GM12878 (cell line): ENCODE data around the gene HNRNPH3. TPM values are rescaled to one million over a fixed set of nuclear protein-coding genes. Genes with fewer than 3 reads are reported as not detected.
A peak's percentile ranks its signal among the peaks of the same experiment; 100 is the strongest.

ENCODE experiments used
- ATAC-seq: fragments of 200-7000 bp; cut with Tn5 transposase; 3 replicates; pipeline ENCODE4 v1.9.1; 2020; ENCODE audit warnings: mild to moderate bottlenecking, moderate library complexity
- BruUV-seq: library from RNA; stranded (reverse); fragments of 400-500 nt; replicated peaks from 2 replicates; lab custom pipeline; 2021; lab: Mats Ljungman, UMichigan
- CTCF ChIA-PET: fragments of 300-600 bp; sonication (Branson Sonifier 250); formaldehyde crosslinking; extraction: SDS; loops from one replicate; lab custom pipeline; 2021; ENCODE audit warnings: inconsistent platforms; lab: Yijun Ruan, JAX
- POLR2A ChIA-PET: fragments of 350-600 bp; formaldehyde crosslinking; extraction: SDS; loops from one replicate; lab custom pipeline; 2021; ENCODE audit warnings: inconsistent platforms; lab: Charles Lee
- RAD21 ChIA-PET: fragments of 300-600 bp; sonication (Branson Sonifier 250); formaldehyde crosslinking; loops from one replicate; lab custom pipeline; 2023; ENCODE audit warnings: antibody characterized with exemption; ENCODE audit not compliant: unreplicated experiment; lab: Charles Lee
- SMC1A ChIA-PET: fragments of 300-600 bp; sonication (Branson Sonifier 250); formaldehyde crosslinking; loops from one replicate; lab custom pipeline; 2023; ENCODE audit not compliant: unreplicated experiment, uncharacterized antibody; lab: Charles Lee
- DNase-seq: peaks from one replicate; pipeline ENCODE4 v3.0.0-alpha.2; 2011; ENCODE audit warnings: low read depth, low spot score
- FAIRE-seq: peaks from 3 replicates; lab custom pipeline; 2011; peaks lifted over from hg19 to GRCh38; lab: Jason Lieb, UNC
- H2AFZ ChIP-seq: 2 replicates; pipeline ENCODE4 v1.6.0; 2011; ENCODE audit warnings: low read depth, low read length, control low read depth; ENCODE audit not compliant: control insufficient read depth
- H3K27ac ChIP-seq: 2 replicates; pipeline ENCODE4 v1.5.1; 2011; ENCODE audit warnings: control low read depth; ENCODE audit not compliant: control insufficient read depth, insufficient read depth
- H3K27me3 ChIP-seq, 2 experiments: replicated peaks in 1 of 2; 2 replicates each; pipeline versions ENCODE4 v1.6.0 to v1.6.1; 2011; ENCODE audit warnings: low read length in 1 of 2; ENCODE audit not compliant: control insufficient read depth in 2 of 2, insufficient read depth in 2 of 2
- H3K36me3 ChIP-seq, 2 experiments: 2 replicates each; pipeline ENCODE4 v1.5.1; 2011; ENCODE audit warnings: low read length in 1 of 2; ENCODE audit not compliant: control insufficient read depth in 2 of 2, insufficient read depth in 2 of 2
- H3K4me1 ChIP-seq: 2 replicates; pipeline ENCODE4 v1.6.1; 2011; ENCODE audit warnings: mild to moderate bottlenecking, low read length, moderate library complexity, mixed read lengths; ENCODE audit not compliant: control insufficient read depth, insufficient read depth
- H3K4me2 ChIP-seq: 2 replicates; pipeline ENCODE4 v1.6.0; 2011; ENCODE audit warnings: control low read depth; ENCODE audit not compliant: control insufficient read depth, insufficient read depth
- H3K4me3 ChIP-seq: fragments of 200-600 bp; sonication (generic); 2 replicates; pipeline ENCODE4 v1.5.1; 2016
- H3K79me2 ChIP-seq: 2 replicates; pipeline ENCODE4 v1.6.0; 2011; ENCODE audit warnings: low read length; ENCODE audit not compliant: control insufficient read depth, insufficient read depth
- H3K9ac ChIP-seq: 2 replicates; pipeline ENCODE4 v1.8.0; 2011; ENCODE audit warnings: low read length, control low read depth, mixed read lengths; ENCODE audit not compliant: control insufficient read depth, insufficient read depth
- H3K9me3 ChIP-seq: replicated peaks from 3 replicates; pipeline ENCODE4 v1.5.1; 2011; ENCODE audit warnings: mild to moderate bottlenecking, low read length; ENCODE audit not compliant: control insufficient read depth, insufficient read depth
- H4K20me1 ChIP-seq: 2 replicates; pipeline ENCODE4 v1.6.0; 2011; ENCODE audit not compliant: control insufficient read depth, insufficient read depth
- KDM1A ChIP-seq: fragments of 200-600 bp; sonication (generic); IDR thresholded peaks from 2 replicates; pipeline ENCODE4 v1.6.1; 2016; ENCODE audit warnings: borderline replicate concordance
- NBN ChIP-seq: fragments of 450-650 bp; IDR thresholded peaks from 2 replicates; pipeline ENCODE4 v1.6.1; 2016
- NFYA ChIP-seq: IDR thresholded peaks from 2 replicates; pipeline ENCODE4 v1.6.1; 2011; ENCODE audit warnings: low read depth, mild to moderate bottlenecking, low read length, improper control_type of control experiment, borderline replicate concordance
- SREBF1 ChIP-seq: IDR thresholded peaks from 2 replicates; pipeline ENCODE4 v1.6.1; 2012; ENCODE audit warnings: mild to moderate bottlenecking, low read length
- WGBS: methylation state at CpG from one replicate; pipeline ENCODE4 v1.1.6; 2016; ENCODE audit warnings: low lambda C conversion rate; ENCODE audit not compliant: insufficient replicate concordance, insufficient coverage; ENCODE audit errors: missing lambda C conversion rate; 5-methylcytosine and 5-hydroxymethylcytosine counted together
- in situ Hi-C: fragments of 300-500 bp; cut with MboI; formaldehyde crosslinking; loops from 9 replicates; pipeline ENCODE4 v1.14.3; 2018; ENCODE audit warnings: mixed read lengths
- intact Hi-C: fragments of 100-400 bp; cut with micrococcal nuclease; formaldehyde crosslinking; loops from one replicate; pipeline ENCODE4 v1.14.2; 2022; ENCODE audit not compliant: unreplicated experiment
- polyA plus RNA-seq, 11 experiments: library from polyadenylated mRNA; depleted of rRNA in 4 of 11; unstranded in 6 of 11; stranded (reverse) in 5 of 11; fragments of >200 nt; fragmentation: Nextera tagmentation in 4 of 11; fragmentation: Illumina TruSeq in 1 of 11; extraction: Ambion mirVana in 4 of 11; extraction: Trizol in 1 of 11; gene quantifications; 1 replicate in 1 of 11; 2 replicates in 10 of 11; pipeline versions ENCODE4 v1.2.1 to v1.2.3, GENCODE V29; 2011 to 2016; ENCODE audit warnings: inconsistent platforms in 2 of 11, missing spikeins in 2 of 11, low read depth in 1 of 11
- total RNA-seq, 4 experiments: library from RNA; depleted of rRNA in 3 of 4; stranded (reverse); fragments of >200 nt in 3 of 4; fragmentation: Illumina TruSeq in 1 of 4; extraction: Trizol in 1 of 4; gene quantifications; 2 replicates each; pipeline versions ENCODE4 v1.2.1 to v1.2.3, GENCODE V29; 2013 to 2021
- TF ChIP-seq, protein P1 (sequence below): fragments of 450-650 bp; IDR thresholded peaks from 2 replicates; pipeline ENCODE4 v1.6.1; 2017; ENCODE audit warnings: antibody characterized with exemption, mild to moderate bottlenecking, moderate library complexity
- TF ChIP-seq, protein P2 (sequence below): fragments of 450-650 bp; IDR thresholded peaks from 2 replicates; pipeline ENCODE4 v1.6.1; 2016; ENCODE audit warnings: mild to moderate bottlenecking

Gene HNRNPH3
- total and polyA plus RNA-seq, 10 of the 15 experiments (the other 5 are each of a cell fraction or from before 2014, with no cell fraction given) = 20.1 to 292 (median 121) TPM

DNA sequence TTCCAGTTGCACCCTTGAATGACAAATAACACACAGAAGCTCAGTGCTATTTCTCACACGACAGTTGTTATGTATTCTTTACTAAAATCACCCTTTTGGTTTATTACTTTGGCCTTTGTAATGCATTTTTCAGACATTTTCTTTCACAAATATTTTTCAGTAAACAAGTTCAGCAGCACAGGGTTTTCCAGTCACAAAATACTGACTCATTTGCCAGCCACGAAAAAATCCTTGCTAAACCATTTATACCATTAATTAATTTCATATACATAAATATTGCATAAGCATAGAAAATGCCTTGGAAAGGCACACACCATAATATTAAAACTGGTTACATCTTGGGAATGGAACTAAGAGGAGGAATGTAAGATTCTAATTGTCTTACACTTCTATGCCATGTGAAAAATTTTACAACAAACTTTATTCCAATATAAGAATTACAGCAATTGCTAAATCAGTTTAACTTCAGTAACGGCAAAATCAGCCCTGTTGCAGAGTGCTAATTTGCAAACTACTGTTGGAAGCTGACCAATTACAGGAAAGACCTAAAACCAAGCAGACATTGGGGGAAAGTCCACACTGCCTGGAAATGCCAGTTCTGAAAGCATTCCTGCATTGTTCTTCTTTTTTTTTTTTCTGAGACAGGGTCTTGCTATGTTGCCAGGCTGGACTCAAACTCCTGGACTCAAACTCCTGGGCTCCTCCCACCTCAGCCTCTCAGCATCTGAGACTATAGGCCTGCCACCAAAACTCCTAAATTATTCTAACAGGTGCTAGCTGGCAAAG lies 32.4 kb downstream of the HNRNPH3 start (continued):
- TF ChIP-seq NFYA (no peak), KDM1A (no peak), NBN (no peak)
- TF ChIP-seq, protein P1, sequence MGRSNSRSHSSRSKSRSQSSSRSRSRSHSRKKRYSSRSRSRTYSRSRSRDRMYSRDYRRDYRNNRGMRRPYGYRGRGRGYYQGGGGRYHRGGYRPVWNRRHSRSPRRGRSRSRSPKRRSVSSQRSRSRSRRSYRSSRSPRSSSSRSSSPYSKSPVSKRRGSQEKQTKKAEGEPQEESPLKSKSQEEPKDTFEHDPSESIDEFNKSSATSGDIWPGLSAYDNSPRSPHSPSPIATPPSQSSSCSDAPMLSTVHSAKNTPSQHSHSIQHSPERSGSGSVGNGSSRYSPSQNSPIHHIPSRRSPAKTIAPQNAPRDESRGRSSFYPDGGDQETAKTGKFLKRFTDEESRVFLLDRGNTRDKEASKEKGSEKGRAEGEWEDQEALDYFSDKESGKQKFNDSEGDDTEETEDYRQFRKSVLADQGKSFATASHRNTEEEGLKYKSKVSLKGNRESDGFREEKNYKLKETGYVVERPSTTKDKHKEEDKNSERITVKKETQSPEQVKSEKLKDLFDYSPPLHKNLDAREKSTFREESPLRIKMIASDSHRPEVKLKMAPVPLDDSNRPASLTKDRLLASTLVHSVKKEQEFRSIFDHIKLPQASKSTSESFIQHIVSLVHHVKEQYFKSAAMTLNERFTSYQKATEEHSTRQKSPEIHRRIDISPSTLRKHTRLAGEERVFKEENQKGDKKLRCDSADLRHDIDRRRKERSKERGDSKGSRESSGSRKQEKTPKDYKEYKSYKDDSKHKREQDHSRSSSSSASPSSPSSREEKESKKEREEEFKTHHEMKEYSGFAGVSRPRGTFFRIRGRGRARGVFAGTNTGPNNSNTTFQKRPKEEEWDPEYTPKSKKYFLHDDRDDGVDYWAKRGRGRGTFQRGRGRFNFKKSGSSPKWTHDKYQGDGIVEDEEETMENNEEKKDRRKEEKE = no peak

DNA sequence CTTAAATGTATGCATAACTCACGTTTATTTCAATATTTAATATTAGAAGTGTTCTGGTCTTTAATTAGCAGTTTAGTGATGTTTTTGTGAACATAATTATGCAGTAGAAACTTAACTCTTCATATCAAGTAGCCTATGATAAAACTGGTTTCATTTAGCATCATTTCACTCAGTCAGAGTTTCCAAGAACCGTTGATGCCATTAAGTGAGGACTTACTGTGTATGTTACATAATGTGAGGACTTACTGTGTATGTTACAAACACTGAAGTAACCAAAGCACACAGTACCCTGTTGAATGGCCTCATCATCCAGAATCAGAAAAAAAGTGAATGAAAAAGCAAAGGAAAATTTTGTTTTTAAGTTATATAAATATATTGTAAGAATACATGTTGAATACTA lies 33.7 kb downstream of the HNRNPH3 start:
- BruUV-seq = no TSS peak
- POLR2A ChIA-PET = no interaction called here

More for the DNA sequence above, 33.7 kb downstream of the HNRNPH3 start:
- Histone ChIP-seq H3K4me1 (no peaks in the 10 kb centered on the region), H2AFZ (no peak overlapping the region), H3K9ac (no peak overlapping the region), H3K36me3 (peaks cover 0 to 3% of the 10 kb centered on the region in 2 experiments; a peak in 1 of 4 replicates), H3K79me2 (no peaks in the 10 kb centered on the region), H3K4me3 (no peak overlapping the region), H3K4me2 (no peak overlapping the region), H3K27me3 (no peaks in the 10 kb centered on the region), H3K27ac (no peak overlapping the region), H3K9me3 (no peaks in the 10 kb centered on the region), H4K20me1 (no peaks in the 10 kb centered on the region)
- no peak for TF ChIP-seq SREBF1
- TF ChIP-seq, protein P2, sequence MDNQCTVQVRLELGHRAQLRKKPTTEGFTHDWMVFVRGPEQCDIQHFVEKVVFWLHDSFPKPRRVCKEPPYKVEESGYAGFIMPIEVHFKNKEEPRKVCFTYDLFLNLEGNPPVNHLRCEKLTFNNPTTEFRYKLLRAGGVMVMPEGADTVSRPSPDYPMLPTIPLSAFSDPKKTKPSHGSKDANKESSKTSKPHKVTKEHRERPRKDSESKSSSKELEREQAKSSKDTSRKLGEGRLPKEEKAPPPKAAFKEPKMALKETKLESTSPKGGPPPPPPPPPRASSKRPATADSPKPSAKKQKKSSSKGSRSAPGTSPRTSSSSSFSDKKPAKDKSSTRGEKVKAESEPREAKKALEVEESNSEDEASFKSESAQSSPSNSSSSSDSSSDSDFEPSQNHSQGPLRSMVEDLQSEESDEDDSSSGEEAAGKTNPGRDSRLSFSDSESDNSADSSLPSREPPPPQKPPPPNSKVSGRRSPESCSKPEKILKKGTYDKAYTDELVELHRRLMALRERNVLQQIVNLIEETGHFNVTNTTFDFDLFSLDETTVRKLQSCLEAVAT = no peak
- 13% methylated on average over 2 of the region's 2 CpGs for WGBS
- no peak for DNase-seq
- RAD21 ChIA-PET = no interaction called here
- peak; percentile 23; the same call in 1 of the 3 replicates for ATAC-seq
- CTCF ChIA-PET = interaction anchor here (1.4 kb wide), 1 partner anchor 153 kb away, joined by 3 read pairs; no protein-coding TSS in a partner anchor
- in situ Hi-C loops (no loop called here), intact Hi-C loops (no loop called here)
- SMC1A ChIA-PET = no interaction called here
- no peak for FAIRE-seq
